Measurements from ENCODE around the gene CIAO2B. TPM values are rescaled to one million over a fixed set of nuclear protein-coding genes. Genes with fewer than 3 reads are reported as not detected.

The CIAO2B gene
- total and polyA plus RNA-seq, 2 donors (not counting 3 experiments of a cell fraction or from before 2014, with no cell fraction given) = 78.7 to 314 TPM

DNA sequence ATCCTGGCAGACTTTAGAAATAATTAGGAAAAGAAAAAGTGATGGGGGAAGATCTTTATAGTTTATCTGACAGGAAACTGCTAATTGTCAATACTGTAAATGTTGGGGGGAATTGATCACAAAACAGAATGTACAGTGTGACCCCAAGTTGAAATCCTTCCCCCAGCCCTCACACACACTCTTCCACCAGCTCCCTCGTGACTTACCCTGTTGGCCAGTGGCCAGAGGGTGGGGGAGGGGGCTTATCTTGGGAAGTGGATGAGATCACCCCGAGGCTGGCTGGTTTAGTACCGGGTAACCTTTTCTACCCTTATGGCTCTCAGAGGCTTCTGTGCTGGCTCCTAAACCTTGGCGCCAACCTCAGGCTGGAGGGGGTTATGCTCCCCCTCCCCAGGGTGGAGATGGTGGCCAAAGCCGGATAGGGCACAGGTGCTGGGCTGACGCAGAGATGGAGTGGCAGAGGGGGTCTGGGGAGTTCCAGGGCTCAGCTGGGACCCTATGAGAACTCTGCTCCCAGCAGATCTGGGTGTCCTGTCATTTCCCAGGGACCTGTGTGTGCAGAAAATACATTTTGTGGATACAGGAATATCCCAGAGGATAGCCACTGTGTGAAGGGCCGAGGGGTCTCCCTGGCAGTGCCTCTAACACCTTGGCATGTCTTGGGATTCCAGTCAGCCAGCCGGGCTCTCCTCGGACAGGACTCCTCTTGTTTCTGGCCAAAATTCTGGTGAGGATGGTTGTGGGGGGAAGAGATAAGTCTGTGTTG is 34.1 kb downstream of the CIAO2B start:
- ChIA-PET CTCF (interaction anchor here (1.4 kb wide), 2 partner anchors 10 to 255 kb away, joined by 4 to 7 read pairs; no protein-coding TSS in a partner anchor), POLR2A (no interaction called here)
- DNase-seq (ENCODE audit: low read depth, low spot score) = peak; percentile 74
- H3K79me2 ChIP-seq (ENCODE audit: control insufficient read depth, insufficient read depth, low read length) = no peaks in the 10 kb centered on the region
- no peak overlapping the region for H3K4me2 ChIP-seq (ENCODE audit: insufficient read depth, low read length)
- BruUV-seq (replicated peaks) = no TSS peak
- H3K9me3 ChIP-seq (replicated peaks; ENCODE audit: control insufficient read depth, insufficient read depth, low read length) = no peaks in the 10 kb centered on the region
- no peaks in the 10 kb centered on the region for H3K9me1 ChIP-seq (replicated peaks; ENCODE audit: control insufficient read depth, extremely low read depth, insufficient read depth, low read length)
- peak overlapping the region; percentile 18 for H3K9ac ChIP-seq (replicated peaks; ENCODE audit: extremely low read depth, insufficient read depth, low read length)
- dilution Hi-C loops (cut with MboI; ENCODE audit: extremely low pct_ligation_motif_present, low sequenced_read_pairs) = no loop called here
- H3K27ac ChIP-seq (ENCODE audit: insufficient read depth, low read depth, low read length) = no peak overlapping the region
- H3K4me1 ChIP-seq (ENCODE audit: control insufficient read depth, extremely low read depth, insufficient read depth, low read length) = peaks cover 8% of the 10 kb centered on the region
- H4K20me1 ChIP-seq (replicated peaks; ENCODE audit: control insufficient read depth, extremely low read depth, insufficient read depth, low read length) = no peaks in the 10 kb centered on the region
- no peak overlapping the region for H3K4me3 ChIP-seq (replicated peaks in 1 of 3; ENCODE audit: insufficient read depth in 1 of 3, low read depth in 1 of 3, low read length in 3 of 3)
- no peaks in the 10 kb centered on the region for H3K27me3 ChIP-seq (ENCODE audit: control insufficient read depth in 2 of 2, insufficient read depth in 2 of 2, low read length in 2 of 2)
- no peak for TF ChIP-seq EZH2 (IDR thresholded peaks at IDR 0.05; ENCODE audit: borderline replicate concordance, low read depth, low read length, severe bottlenecking)
- peak; percentile 52 for TF ChIP-seq GATA2 (IDR thresholded peaks at IDR 0.05; ENCODE audit: insufficient read depth, insufficient read length, low read depth, low read length)
- no peak for TF ChIP-seq JUN (IDR thresholded peaks at IDR 0.05; ENCODE audit: borderline replicate concordance, insufficient read depth, insufficient read length, low read depth)
- TF ChIP-seq, protein P1, sequence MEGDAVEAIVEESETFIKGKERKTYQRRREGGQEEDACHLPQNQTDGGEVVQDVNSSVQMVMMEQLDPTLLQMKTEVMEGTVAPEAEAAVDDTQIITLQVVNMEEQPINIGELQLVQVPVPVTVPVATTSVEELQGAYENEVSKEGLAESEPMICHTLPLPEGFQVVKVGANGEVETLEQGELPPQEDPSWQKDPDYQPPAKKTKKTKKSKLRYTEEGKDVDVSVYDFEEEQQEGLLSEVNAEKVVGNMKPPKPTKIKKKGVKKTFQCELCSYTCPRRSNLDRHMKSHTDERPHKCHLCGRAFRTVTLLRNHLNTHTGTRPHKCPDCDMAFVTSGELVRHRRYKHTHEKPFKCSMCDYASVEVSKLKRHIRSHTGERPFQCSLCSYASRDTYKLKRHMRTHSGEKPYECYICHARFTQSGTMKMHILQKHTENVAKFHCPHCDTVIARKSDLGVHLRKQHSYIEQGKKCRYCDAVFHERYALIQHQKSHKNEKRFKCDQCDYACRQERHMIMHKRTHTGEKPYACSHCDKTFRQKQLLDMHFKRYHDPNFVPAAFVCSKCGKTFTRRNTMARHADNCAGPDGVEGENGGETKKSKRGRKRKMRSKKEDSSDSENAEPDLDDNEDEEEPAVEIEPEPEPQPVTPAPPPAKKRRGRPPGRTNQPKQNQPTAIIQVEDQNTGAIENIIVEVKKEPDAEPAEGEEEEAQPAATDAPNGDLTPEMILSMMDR (IDR thresholded peaks at IDR 0.05; ENCODE audit: extremely low read depth in 1 of 2, insufficient read depth in 1 of 2, low read depth in 1 of 2, low read length in 2 of 2) = no peak
- TF ChIP-seq MYC (IDR thresholded peaks at IDR 0.05; ENCODE audit: low read depth, low read length) = no peak
- no peak for TF ChIP-seq POLR2A (IDR thresholded peaks at IDR 0.05; ENCODE audit: low read depth, low read length)
- TF ChIP-seq POLR2AphosphoS5 (IDR thresholded peaks at IDR 0.05; ENCODE audit: insufficient read depth, low read depth, low read length) = peak; percentile 26
- no peak overlapping the region for H2AFZ ChIP-seq (ENCODE audit: low read depth, low read length)
- FAIRE-seq = peak; percentile 78
- no peaks in the 10 kb centered on the region for H3K36me3 ChIP-seq (ENCODE audit: control insufficient read depth in 2 of 2, extremely low read depth in 1 of 2, insufficient read depth in 2 of 2, low read length in 2 of 2)
- intact Hi-C loops (cut with micrococcal nuclease) = loop anchor here (10.0 kb wide), 1 partner anchor 1955 kb away; no protein-coding TSS in a partner anchor
